IMR-90 (cell line): Measurements from ENCODE around the gene COX6B1. TPM values are rescaled to one million over a fixed set of nuclear protein-coding genes. Genes with fewer than 3 reads are reported as not detected.

Experiments
- ATAC-seq: fragments of 200-7000 bp; cut with Tn5 transposase; 2 replicates; pipeline ENCODE4 v1.9.1; 2020; ENCODE audit warnings: low read depth, mild to moderate bottlenecking, moderate library complexity
- BruUV-seq: library from RNA; stranded (reverse); fragments of 400-500 nt; replicated peaks from 2 replicates; lab custom pipeline; 2021; lab: Mats Ljungman, UMichigan
- CTCF ChIA-PET: fragments of 300-600 bp; formaldehyde crosslinking; extraction: SDS; loops from one replicate; lab custom pipeline; 2021; ENCODE audit warnings: antibody characterized with exemption; lab: Yijun Ruan, JAX
- POLR2A ChIA-PET: fragments of 300-600 bp; sonication (Branson Sonifier 250); formaldehyde crosslinking; loops from one replicate; lab custom pipeline; 2022; ENCODE audit warnings: antibody characterized with exemption; ENCODE audit not compliant: unreplicated experiment; lab: Charles Lee
- DNase-seq: peaks from one replicate; pipeline ENCODE4 v3.0.0; 2013
- H2AFZ ChIP-seq: replicated peaks from 2 replicates; pipeline ENCODE3; 2013; ENCODE audit warnings: low read length, mild to moderate bottlenecking; ENCODE audit not compliant: poor library complexity
- H2AK5ac ChIP-seq: 2 replicates; pipeline ENCODE4 v1.6.1; 2013; ENCODE audit warnings: low read depth, low read length, inconsistent platforms
- H2AK9ac ChIP-seq: replicated peaks from 2 replicates; pipeline ENCODE3; 2013; ENCODE audit warnings: mild to moderate bottlenecking, low read depth, low read length, moderate library complexity; ENCODE audit not compliant: poor library complexity
- H2BK120ac ChIP-seq: 2 replicates; pipeline ENCODE4 v1.6.1; 2013; ENCODE audit warnings: low read depth, low read length, inconsistent platforms
- H2BK15ac ChIP-seq: 3 replicates; pipeline ENCODE4 v1.6.1; 2013; ENCODE audit warnings: low read depth, low read length, inconsistent platforms
- H2BK20ac ChIP-seq: 2 replicates; pipeline ENCODE4 v1.6.1; 2013; ENCODE audit warnings: low read depth, mild to moderate bottlenecking, inconsistent platforms, low read length, moderate library complexity
- H2BK5ac ChIP-seq: 2 replicates; pipeline ENCODE4 v1.6.1; 2013; ENCODE audit warnings: mild to moderate bottlenecking, low read depth, low read length, inconsistent platforms; ENCODE audit not compliant: poor library complexity, severe bottlenecking
- H3K14ac ChIP-seq: replicated peaks from 2 replicates; pipeline ENCODE4 v1.6.1; 2013; ENCODE audit warnings: low read depth, low read length, inconsistent platforms
- H3K18ac ChIP-seq: 2 replicates; pipeline ENCODE4 v1.6.1; 2013; ENCODE audit warnings: low read depth, low read length, control low read depth
- H3K23ac ChIP-seq: 2 replicates; pipeline ENCODE4 v1.6.1; 2013; ENCODE audit warnings: low read depth, low read length, inconsistent platforms
- H3K27ac ChIP-seq: 2 replicates; pipeline ENCODE4 v1.5.1; 2013; ENCODE audit warnings: mild to moderate bottlenecking, control low read depth, low read length; ENCODE audit not compliant: insufficient read depth
- H3K27me3 ChIP-seq: 2 replicates; pipeline ENCODE4 v1.6.1; 2013; ENCODE audit warnings: low read length; ENCODE audit not compliant: control insufficient read depth, insufficient read depth
- H3K36me3 ChIP-seq: 2 replicates; pipeline ENCODE4 v1.6.1; 2013; ENCODE audit warnings: low read length, mixed read lengths; ENCODE audit not compliant: control insufficient read depth, insufficient read depth
- H3K4ac ChIP-seq: 2 replicates; pipeline ENCODE4 v1.6.1; 2013; ENCODE audit warnings: low read depth, low read length, inconsistent platforms
- H3K4me1 ChIP-seq: 2 replicates; pipeline ENCODE4 v1.6.1; 2013; ENCODE audit warnings: low read length, mixed read lengths; ENCODE audit not compliant: control insufficient read depth, insufficient read depth
- H3K4me2 ChIP-seq: 2 replicates; pipeline ENCODE4 v1.6.1; 2013; ENCODE audit warnings: low read depth, mild to moderate bottlenecking, control low read depth, low read length, moderate library complexity
- H3K4me3 ChIP-seq: 2 replicates; pipeline ENCODE4 v1.5.1; 2013; ENCODE audit warnings: low read depth, mild to moderate bottlenecking, control low read depth, low read length, moderate library complexity; ENCODE audit not compliant: insufficient read depth
- H3K56ac ChIP-seq: 2 replicates; pipeline ENCODE4 v1.6.1; 2013; ENCODE audit warnings: low read length, inconsistent platforms; ENCODE audit not compliant: insufficient read depth; ENCODE audit errors: extremely low read depth
- H3K79me1 ChIP-seq, 2 experiments: 2 replicates each; pipeline ENCODE4 v1.6.1; 2013; ENCODE audit warnings: low read length in 2 of 2, inconsistent platforms in 1 of 2, low read depth in 1 of 2
- H3K9ac ChIP-seq: 2 replicates; pipeline ENCODE4 v1.6.1; 2013; ENCODE audit warnings: low read depth, low read length, control low read depth
- H3K9me1 ChIP-seq: 2 replicates; pipeline ENCODE4 v1.6.1; 2013; ENCODE audit warnings: low read length, inconsistent platforms; ENCODE audit not compliant: insufficient read depth
- H3K9me3 ChIP-seq: 2 replicates; pipeline ENCODE4 v1.6.1; 2013; ENCODE audit warnings: low read length; ENCODE audit not compliant: control insufficient read depth, insufficient read depth
- H4K20me1 ChIP-seq: 2 replicates; pipeline ENCODE4 v1.6.1; 2013; ENCODE audit warnings: low read length, inconsistent platforms; ENCODE audit not compliant: insufficient read depth
- H4K5ac ChIP-seq: 2 replicates; pipeline ENCODE4 v1.6.1; 2013; ENCODE audit warnings: mild to moderate bottlenecking, low read depth, low read length, control low read depth
- H4K8ac ChIP-seq, 2 experiments: 2 replicates each; pipeline ENCODE4 v1.6.1; 2013; ENCODE audit warnings: low read depth in 2 of 2, low read length in 2 of 2, control low read depth in 1 of 2, inconsistent platforms in 1 of 2
- H4K91ac ChIP-seq: 2 replicates; pipeline ENCODE4 v1.6.1; 2013; ENCODE audit warnings: low read depth, low read length, inconsistent platforms; ENCODE audit not compliant: insufficient read depth
- BHLHE40 ChIP-seq: fragments of 150-350 bp; IDR thresholded peaks from 2 replicates; pipeline ENCODE4 v1.6.1; 2016; ENCODE audit warnings: mild to moderate bottlenecking, low read depth, low read length
- CEBPB ChIP-seq: IDR thresholded peaks from 2 replicates; pipeline ENCODE4 v1.6.1; 2012; ENCODE audit warnings: low read depth, low read length, improper control_type of control experiment
- CHD1 ChIP-seq: IDR thresholded peaks from 2 replicates; pipeline ENCODE4 v1.6.1; 2012; ENCODE audit warnings: low read depth, low read length, improper control_type of control experiment
- CTCF ChIP-seq: conservative IDR thresholded peaks from 2 replicates; pipeline ENCODE4 v1.5.1; 2012; ENCODE audit warnings: mild to moderate bottlenecking, low read depth, low read length, improper control_type of control experiment
- FOS ChIP-seq: fragments of 150-350 bp; IDR thresholded peaks from 2 replicates; pipeline ENCODE4 v1.6.1; 2016; ENCODE audit warnings: low read depth, low read length
- MAZ ChIP-seq: IDR thresholded peaks from 2 replicates; pipeline ENCODE4 v1.6.1; 2012; ENCODE audit warnings: low read depth, mild to moderate bottlenecking, low read length, improper control_type of control experiment, moderate library complexity, borderline replicate concordance
- MXI1 ChIP-seq: IDR thresholded peaks from 2 replicates; pipeline ENCODE4 v1.6.1; 2012; ENCODE audit warnings: low read depth, mild to moderate bottlenecking, low read length, moderate library complexity, borderline replicate concordance
- POLR2A ChIP-seq: IDR thresholded peaks from 2 replicates; pipeline ENCODE4 v1.6.1; 2012; ENCODE audit warnings: mild to moderate bottlenecking, low read depth, low read length
- RAD21 ChIP-seq: IDR thresholded peaks from 2 replicates; pipeline ENCODE4 v1.6.1; 2012; ENCODE audit warnings: low read length, improper control_type of control experiment
- RCOR1 ChIP-seq: IDR thresholded peaks from 2 replicates; pipeline ENCODE4 v1.6.1; 2012; ENCODE audit warnings: mild to moderate bottlenecking, low read length, improper control_type of control experiment; ENCODE audit not compliant: insufficient replicate concordance
- SMC3 ChIP-seq: fragments of 150-350 bp; IDR thresholded peaks from 2 replicates; pipeline ENCODE4 v1.6.1; 2016; ENCODE audit warnings: low read depth, mild to moderate bottlenecking, antibody characterized with exemption, low read length, moderate library complexity
- WGBS, 2 experiments: methylation state at CpG; one replicate each; pipeline versions ENCODE4 v1.1.5 to v1.1.7; 2013; ENCODE audit warnings: missing lambda C conversion rate in 2 of 2; ENCODE audit not compliant: insufficient read length in 1 of 2; ENCODE audit errors: extremely low coverage in 2 of 2; 5-methylcytosine and 5-hydroxymethylcytosine counted together
- dilution Hi-C: fragments of 300-500 bp; cut with HindIII; formaldehyde crosslinking; loops from one replicate; pipeline ENCODE4 v1.14.3; 2018; ENCODE audit warnings: low sequenced_read_pairs; ENCODE audit not compliant: unreplicated experiment
- in situ Hi-C: fragments of 300-500 bp; cut with MboI; formaldehyde crosslinking; loops from 3 replicates; pipeline ENCODE4 v1.14.3; 2019; ENCODE audit warnings: low sequenced_read_pairs, inconsistent platforms, mixed read lengths
- intact Hi-C: fragments of 100-400 bp; cut with micrococcal nuclease; formaldehyde crosslinking; loops from 2 replicates; pipeline ENCODE4 v1.10.0; 2022
- polyA plus RNA-seq, 3 experiments: library from polyadenylated mRNA; depleted of rRNA; stranded (reverse); fragments of >200 nt; gene quantifications; 2 replicates each; pipeline ENCODE4 v1.2.3, GENCODE V29; 2012; ENCODE audit warnings: low replicate concordance in 1 of 3
- total RNA-seq: library from RNA; depleted of rRNA; stranded (reverse); fragments of >200 nt; gene quantifications from 2 replicates; pipeline ENCODE4 v1.2.3, GENCODE V29; 2012

The COX6B1 gene
- total and polyA plus RNA-seq, 2 of the 4 experiments (the other 2 are of a cell fraction) = 914 to 983 TPM

- no peak overlapping the region for H2BK20ac ChIP-seq
- no peaks in the 10 kb centered on the region for H3K4me1 ChIP-seq
- H2BK120ac ChIP-seq = no peak overlapping the region
- no peak for ATAC-seq
- H3K4me3 ChIP-seq = no peak overlapping the region
- POLR2A ChIA-PET = no interaction called here
- no peak for DNase-seq
- H3K27me3 ChIP-seq = no peaks in the 10 kb centered on the region
- no peak overlapping the region for H2AFZ ChIP-seq
- no peak overlapping the region for H4K8ac ChIP-seq
- no peak overlapping the region for H3K4ac ChIP-seq
- no peak overlapping the region for H3K18ac ChIP-seq
- no peaks in the 10 kb centered on the region for H4K20me1 ChIP-seq
- H3K36me3 ChIP-seq = peaks cover 5% of the 10 kb centered on the region; the same call in 1 of the 2 replicates
- H4K5ac ChIP-seq = no peak overlapping the region
- no peak overlapping the region for H3K23ac ChIP-seq
- no peak overlapping the region for H4K91ac ChIP-seq
- H3K27ac ChIP-seq = no peak overlapping the region
- H3K9me1 ChIP-seq = no peaks in the 10 kb centered on the region
- no TSS peak for BruUV-seq
- H3K9ac ChIP-seq = no peak overlapping the region
- H3K79me1 ChIP-seq = no peaks in the 10 kb centered on the region
- H3K4me2 ChIP-seq = no peak overlapping the region
- H3K56ac ChIP-seq = no peak overlapping the region
- CTCF ChIA-PET = no interaction called here
- no peak overlapping the region for H2AK5ac ChIP-seq
- intact Hi-C loops (no loop called here), dilution Hi-C loops (no loop called here), in situ Hi-C loops (no loop called here)
- no peak overlapping the region for H2BK15ac ChIP-seq
- H3K14ac ChIP-seq = no peak overlapping the region
- H2AK9ac ChIP-seq = no peak overlapping the region
- H2BK5ac ChIP-seq = no peak overlapping the region
- H3K9me3 ChIP-seq = no peaks in the 10 kb centered on the region
- TF ChIP-seq BHLHE40 = no peak
- no peak for TF ChIP-seq MXI1
- TF ChIP-seq RAD21 = no peak
- no peak for TF ChIP-seq POLR2A
- no peak for TF ChIP-seq MAZ
- no peak for TF ChIP-seq CTCF
- no peak for TF ChIP-seq RCOR1
- no peak for TF ChIP-seq SMC3
- no peak for TF ChIP-seq CEBPB
- no peak for TF ChIP-seq FOS
- TF ChIP-seq CHD1 = no peak
- 96% methylated on average over 4 of the region's 13 CpGs; no CpG with 5 or more reads in 1 of the 2 experiments for WGBS, 2 experiments
Observed at GRCh38 chr19:35622750-35623149, 25.4 kb upstream of the COX6B1 start.
